ENCODE measurements around the gene LRFN2.

LRFN2 gene

DNA sequence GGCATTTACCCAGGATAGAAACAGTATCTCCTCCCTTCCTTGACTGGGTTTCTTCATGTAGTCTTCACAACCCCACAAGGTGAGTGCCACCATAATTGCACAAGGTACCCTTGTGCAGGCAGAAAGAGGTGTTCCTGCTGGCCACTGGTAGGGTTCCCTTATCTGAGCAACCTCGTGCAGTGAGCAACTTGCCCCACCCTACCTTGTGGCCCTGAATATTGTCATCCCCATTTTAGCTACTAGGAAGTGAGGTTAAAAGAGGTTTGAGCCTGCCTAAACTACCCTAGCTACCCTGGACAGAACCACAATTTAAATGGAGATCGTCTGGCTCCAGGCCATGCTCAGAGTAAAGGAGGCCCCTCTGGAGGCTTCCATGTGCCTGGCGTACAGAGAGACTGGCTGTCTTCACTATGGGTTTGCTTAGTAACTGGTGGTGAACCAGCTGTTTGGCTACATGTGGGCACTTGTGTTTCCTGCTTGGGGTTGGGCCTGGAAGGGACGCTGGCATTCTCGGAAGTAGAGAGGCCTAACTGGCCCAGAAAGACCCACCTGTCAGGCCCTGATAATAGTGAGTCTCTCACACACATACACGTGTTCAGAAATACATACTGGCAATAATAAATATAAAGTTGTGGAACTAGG lies 148.8 kb downstream of the LRFN2 start:
- no peak for DNase-seq (ENCODE audit: low read depth in 3 of 3)

DNA sequence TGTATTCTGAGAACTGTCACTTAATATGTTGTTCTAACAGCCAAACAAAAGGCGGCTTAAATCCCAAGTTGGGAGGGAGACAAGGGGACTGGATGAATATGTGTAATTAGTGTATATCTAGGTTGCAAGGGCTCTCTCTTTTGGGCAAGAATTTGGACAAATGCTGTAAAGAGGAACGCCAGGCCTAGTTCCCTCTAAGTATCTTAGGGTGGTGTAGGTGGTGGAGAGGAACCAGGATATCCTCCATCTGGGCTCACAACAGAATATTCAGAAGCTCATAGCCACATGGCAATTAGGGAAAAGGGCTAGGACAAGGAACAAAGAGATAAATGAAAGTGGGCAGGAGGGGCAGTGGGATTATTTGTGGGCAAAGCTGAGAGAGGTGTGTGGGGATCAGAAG lies 149.5 kb downstream of the LRFN2 start:
- DNase-seq (ENCODE audit: low read depth in 3 of 3): no peak

DNA sequence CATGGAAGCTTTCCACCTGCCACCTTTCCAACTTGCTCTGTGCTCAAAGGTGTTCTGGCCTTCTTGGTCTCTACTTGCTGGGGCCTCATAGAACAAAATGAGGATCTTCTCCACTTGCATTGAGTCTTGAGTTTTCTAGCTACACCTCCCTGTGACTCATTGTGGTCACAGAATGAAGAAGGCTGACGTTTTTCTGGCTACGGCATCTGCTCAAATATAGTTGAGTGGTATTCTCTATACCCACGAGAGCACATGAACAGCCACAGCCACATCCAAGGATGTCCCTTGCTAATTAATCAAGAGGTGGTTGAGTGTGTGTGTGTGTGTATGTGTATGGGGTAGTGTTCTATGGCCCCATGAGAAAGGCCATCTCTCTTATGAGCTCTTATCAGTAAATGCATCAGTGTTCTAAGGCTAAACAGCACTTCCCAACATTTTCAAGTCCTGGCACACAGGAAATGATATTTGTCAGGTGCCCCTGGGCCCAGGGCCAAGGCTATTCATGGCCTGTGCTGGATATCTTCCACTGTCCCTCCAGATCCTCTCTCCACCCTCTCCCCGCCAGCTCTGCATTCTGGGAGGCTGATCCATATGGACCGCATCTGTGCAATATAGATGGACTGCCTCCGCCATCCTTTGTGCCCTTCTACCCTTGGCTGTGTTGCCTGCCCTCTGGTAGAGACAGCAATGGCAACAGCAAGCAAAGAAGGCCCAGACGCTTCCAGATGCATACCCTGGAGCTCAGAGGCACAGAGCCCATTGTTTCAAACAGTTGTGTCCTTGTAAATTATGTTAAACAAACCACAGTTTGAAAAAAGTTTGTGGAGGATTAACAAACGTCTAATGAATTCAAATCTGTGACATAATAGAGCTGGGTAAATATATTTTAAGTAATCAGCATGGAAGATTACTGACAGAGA lies 150.2 kb downstream of the LRFN2 start:
- DNase-seq (ENCODE audit: low read depth in 3 of 3): no peak

DNA sequence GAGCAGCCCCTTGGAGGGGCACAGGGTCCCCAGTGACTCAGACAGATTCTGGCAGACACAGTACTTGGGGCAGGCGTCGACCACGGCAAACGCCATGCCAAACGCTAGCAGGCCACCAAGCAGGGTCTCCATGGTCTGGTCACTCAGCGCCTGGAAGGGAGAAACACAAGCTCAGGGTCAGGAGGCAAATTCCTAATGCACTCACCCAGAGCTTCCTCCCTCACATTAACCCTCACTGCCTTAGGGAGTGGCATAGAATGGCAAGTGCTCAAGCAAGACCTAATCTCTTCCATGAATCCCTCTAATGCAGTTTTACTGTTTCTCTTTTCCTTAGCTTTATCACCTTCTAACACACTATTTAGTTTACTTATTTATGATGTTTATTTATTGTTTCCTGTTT lies 154.2 kb downstream of the LRFN2 start:
- DNase-seq (ENCODE audit: low read depth in 3 of 3): no peak

DNA sequence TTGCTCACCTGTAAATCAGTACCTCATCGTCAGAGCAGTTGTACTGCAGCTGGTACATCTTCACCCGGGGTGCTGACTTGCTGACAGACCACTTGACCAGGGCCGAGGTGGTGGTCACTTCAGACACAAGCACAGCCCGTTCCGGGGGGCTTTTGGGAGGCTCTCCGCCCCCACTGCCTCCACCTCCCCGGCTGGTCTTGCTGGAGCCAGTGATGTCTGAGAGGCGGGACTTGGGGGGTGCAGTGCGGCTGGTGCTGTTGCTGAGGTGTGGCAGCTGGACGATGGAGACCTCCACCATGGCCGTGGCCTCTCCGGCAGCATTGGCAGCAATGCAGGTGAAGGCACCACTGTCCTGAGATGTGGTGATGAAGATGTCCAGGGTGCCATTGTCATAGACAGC lies 155.5 kb downstream of the LRFN2 start:
- DNase-seq (ENCODE audit: low read depth in 3 of 3): no peak

DNA sequence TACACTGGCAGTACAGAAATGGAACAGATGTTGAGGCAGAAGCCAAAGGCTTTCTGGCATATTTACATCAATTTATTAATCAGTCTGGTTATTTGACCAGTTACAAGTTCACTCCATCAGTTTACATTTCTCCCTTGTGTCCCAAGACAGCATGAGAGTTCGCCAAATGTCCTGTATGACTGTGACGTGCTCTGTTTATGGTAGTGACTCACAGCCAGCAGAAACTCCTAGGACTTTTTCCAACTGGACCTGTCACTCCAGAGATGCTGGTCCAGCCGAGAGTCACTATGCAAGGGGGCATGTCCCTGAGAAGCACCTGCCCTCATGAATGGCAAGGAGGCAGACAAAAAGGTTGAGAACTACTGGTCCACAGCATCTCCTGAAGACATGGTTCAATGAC lies 160.0 kb downstream of the LRFN2 start:
- DNase-seq (ENCODE audit: low read depth in 3 of 3): no peak

DNA sequence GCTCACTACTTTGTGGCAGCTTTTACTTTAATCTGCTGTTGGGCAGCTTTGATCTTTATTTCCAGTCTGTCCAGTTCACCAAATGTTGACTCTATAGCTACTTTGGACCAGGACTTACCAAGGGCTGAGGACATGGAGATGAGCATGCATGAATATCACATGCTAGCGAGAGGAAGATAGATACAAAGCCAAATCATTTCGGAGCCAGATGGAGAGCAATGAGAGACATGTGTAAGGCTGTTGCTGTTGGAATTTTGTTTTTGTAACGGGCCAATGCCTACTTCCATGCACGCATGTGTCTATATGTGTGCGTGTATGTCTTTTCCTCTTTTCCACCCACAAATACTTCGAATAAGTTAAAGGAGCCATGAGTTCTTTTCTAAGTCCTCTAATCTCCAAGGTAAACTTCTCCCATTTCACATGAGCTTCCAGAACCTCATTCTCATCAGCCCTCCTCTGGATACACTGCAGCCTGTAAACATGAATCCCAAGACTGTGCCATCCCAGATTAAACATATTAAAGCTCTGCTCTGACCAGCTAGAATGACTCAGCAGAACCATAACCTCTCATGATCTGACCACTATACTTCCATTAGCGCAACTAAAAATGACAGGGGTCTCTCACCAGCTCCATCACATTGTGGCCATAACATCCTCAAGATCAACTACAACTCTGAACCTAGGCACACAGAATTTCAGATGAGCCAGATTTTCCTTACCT lies 160.7 kb downstream of the LRFN2 start:
- no peak for DNase-seq (ENCODE audit: low read depth in 3 of 3)

DNA sequence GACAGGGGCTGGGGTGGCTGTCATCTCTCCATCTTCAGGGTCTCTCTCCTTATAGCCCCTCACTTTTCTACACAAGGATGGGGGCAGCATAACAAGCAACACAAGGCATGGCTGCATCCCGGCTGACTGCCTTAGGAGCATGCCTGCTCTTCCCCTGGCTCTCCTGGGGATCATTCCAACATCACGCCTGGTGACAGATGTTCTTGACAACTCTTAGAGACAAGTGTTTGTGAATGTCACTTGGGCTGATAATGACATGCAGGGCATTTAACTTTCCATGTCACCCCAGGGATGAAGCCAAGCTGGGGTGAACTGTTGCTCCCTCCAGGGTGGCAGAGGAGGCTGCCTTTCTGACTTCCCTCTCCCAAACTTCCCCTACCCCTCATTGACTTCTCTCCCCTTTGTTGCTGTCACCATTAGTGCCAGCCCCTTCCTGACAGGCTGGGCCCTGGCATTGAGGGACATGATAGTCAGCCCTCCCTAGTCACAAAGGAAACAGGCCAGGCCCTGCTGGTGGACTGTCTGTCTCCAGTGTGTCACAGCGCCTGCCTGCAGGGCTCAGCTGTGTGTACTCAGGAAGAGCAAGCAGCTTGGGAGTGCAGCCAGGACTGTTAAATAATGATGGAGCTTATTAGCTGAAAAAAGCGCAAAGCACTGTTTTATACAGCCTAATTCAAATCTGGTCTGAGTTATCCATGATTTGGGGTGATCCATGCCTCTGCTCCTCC lies 161.8 kb downstream of the LRFN2 start:
- no peak for DNase-seq (ENCODE audit: low read depth in 3 of 3)

DNA sequence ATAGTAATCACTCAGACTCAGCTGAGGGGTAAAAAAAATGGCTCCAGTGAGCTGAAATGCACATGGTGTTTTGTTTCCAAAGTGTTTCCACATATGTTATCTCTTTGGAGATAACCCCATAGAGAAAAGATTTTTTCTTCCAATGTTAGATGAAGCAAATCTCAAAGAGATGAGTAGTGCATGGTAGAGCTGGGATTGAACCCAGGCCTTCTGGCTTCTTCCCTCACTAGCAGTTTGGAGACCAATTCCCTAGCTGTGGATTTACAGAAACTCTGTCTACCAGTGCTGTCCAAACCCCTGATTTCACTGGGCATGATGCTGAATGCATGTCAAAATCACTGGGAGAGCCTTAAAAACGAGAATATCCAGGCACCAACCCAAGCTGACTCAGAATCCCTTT lies 165.1 kb downstream of the LRFN2 start:
- DNase-seq (ENCODE audit: low read depth in 3 of 3): no peak

DNA sequence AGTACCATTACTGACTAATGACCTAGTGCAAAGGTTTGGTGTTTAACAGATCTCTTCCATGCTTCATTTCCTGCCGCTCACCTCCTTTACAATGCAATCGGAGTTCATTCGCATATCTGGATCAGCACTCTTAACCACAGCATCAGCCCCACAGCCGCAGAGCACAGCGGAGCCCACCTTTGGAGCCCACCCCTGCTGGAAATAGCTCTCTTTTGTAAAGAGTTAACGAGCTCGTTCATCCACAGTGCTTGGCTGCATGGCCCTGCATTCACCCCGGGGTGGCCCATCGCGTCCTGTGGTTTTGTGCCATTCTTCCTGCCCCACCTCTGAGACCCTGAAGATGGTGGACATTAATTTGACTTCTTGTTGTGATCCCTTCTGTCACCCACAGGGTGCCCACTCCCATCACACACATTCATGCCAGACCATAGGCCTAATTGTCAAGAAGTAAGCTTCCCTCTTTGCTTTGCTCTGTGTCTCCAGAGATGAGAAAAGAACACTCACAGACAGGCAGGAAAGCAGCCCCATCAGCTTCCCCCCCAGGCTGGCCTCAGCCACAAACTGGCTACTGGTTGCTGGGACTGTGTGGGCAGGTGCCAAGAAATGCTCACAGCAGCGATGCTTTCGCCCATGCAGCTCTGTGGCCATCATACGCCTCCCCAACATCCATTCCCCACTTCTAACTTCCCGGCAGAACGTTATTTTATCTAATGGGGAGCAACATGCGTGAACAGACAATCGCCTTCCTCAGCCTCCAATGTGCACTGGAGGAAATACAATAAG lies 167.0 kb downstream of the LRFN2 start:
- DNase-seq (ENCODE audit: low read depth in 3 of 3): no peak

DNA sequence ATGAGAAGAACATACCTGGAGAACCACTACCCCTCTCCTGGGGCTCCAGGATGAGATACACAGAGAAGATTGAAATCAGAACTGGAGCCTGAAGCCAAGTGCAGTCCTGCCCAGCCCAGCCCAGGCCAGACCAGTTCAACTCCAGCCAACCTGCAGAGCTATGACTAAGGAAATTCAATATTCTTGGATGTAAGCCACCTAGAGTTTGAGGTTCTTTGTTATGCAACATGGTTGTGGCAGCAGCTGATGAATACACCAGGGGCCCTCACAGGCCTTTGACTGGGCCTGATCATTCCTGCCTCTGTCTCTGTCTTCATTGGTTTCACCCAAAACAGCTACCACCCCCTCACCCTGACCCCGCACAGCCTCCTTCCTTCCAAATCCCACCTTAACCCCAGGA lies 167.8 kb downstream of the LRFN2 start:
- no peak for DNase-seq (ENCODE audit: low read depth in 3 of 3)

DNA sequence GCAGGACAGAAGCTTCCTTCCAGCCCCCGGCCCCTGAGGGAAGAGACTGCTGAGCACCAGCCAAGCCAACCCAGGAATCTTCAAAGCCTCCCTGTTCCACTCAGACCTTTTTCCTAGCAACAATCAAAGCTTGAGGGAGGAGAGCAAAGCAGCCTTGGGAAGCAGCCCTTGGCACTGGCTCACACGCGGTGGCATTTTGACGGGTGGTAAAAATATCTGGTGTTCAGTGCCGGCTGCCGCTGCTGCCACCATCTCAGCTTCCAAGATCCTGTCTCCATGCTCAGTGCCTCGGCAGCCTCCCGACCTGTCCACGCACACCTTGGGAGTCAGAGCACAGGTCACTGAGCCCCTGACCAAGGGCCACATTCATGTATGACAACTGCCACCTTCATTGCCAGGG lies 170.1 kb downstream of the LRFN2 start:
- no peak for DNase-seq (ENCODE audit: low read depth in 3 of 3)

DNA sequence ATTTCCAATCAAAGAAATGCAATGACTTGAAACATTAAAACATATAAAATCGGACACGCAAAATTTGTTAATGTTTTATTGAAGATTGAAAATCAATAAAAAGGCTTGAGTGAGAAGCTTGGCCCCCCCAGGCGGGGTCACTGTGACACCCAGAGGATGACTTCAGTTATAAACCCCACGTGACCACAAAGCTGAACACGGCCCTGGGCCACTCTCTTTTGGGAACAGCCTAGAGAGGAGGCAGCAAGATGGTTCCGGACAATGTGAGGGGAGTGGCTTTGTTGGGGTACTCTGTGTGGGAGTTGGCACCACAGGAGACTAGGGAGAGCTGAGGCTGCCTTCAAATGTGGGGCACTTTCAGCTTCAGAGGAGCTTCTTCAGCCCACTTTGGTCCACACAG lies 172.5 kb downstream of the LRFN2 start:
- no peak for DNase-seq (ENCODE audit: low read depth in 3 of 3)

DNA sequence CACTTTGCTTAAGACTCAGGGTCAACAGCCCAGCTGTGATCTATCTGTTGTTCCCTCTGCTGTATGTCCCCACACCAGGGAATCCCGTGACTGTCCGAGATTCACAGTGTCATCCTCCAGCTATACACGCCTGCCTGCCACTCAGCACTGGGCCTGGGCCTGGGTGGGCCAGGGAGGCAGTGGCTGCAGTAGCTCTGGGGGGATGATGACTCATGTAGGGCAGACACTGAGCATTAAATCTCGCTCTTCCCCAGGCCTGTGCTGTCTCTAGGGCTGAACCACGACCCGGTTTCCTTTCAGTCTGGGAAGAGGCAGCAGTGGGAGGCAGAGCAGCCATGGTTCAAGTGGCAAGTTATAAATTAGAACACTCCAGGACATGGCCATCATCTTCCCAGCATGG lies 173.9 kb downstream of the LRFN2 start:
- DNase-seq (ENCODE audit: low read depth in 3 of 3): no peak

DNA sequence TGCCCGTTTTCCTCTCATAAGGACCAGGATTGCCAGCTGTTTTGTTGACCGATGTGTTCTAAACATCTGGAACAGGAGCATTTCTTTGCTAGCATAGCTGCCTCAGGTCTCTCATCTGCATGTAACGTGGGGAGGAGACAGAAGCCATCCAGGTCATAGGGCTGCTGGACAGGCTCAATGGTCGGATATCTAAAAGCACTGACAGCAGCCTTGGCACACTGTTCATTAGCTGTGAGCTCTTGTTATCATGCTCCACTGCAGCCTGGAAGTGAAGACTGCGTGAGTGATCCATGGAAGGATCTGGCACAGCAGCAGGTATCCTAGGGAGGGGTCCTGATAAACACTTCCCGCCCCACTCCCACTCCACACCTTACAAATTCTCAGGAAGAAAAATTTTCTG lies 175.3 kb downstream of the LRFN2 start:
- DNase-seq (ENCODE audit: low read depth in 3 of 3): no peak

DNA sequence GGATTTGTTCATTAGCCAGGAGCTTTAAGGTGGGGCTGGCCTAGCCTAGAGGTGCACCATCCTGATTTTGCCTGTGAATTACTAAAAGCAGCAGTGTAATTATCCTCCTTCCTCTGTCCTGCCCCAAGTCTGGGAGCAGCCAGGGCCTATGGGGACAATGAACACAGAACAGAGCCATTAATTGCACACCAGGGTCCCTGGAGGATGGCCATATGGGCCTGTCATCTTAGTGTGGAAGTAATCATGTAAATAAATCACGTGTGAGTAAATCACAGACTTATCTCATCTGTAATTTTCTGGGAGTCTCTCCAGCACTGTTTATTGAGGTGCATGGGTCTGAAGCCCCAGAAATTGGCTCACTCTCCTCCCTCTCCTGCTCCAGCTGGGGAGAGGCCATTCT lies 176.3 kb downstream of the LRFN2 start:
- no peak for DNase-seq (ENCODE audit: low read depth in 3 of 3)

DNA sequence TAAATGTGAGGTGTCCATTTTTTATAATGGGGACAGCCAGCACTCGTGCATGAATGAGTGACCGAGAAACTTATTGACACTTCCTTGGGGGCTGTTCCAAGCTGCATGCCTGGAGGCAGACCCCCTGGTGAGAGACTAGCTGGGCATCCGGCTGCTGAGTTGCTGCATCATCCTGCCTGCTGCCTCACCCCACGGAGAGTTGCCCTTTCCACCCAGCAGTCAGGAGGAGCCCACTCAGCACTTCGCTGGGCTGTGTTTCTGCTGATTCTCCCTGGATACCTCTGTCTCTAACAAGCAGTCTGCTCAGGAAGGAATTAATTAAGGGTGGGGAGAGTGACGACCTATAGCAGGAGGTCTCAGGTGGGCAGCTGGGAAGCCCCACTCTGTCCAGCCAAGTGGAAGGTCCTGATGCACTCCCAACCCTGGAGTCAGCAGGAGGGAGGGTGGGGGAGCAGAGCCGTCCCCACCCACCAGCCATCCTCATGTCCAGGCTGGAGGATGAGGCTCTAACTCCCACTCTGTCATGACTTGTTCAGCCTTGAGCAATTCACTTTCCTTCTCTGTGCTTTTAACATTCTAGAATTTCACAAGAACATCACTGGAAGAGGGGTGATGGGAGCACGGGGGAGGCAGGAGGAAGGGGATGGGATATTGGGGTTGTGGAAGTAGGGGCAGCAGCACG lies 177.3 kb downstream of the LRFN2 start:
- DNase-seq (ENCODE audit: low read depth in 3 of 3): no peak

DNA sequence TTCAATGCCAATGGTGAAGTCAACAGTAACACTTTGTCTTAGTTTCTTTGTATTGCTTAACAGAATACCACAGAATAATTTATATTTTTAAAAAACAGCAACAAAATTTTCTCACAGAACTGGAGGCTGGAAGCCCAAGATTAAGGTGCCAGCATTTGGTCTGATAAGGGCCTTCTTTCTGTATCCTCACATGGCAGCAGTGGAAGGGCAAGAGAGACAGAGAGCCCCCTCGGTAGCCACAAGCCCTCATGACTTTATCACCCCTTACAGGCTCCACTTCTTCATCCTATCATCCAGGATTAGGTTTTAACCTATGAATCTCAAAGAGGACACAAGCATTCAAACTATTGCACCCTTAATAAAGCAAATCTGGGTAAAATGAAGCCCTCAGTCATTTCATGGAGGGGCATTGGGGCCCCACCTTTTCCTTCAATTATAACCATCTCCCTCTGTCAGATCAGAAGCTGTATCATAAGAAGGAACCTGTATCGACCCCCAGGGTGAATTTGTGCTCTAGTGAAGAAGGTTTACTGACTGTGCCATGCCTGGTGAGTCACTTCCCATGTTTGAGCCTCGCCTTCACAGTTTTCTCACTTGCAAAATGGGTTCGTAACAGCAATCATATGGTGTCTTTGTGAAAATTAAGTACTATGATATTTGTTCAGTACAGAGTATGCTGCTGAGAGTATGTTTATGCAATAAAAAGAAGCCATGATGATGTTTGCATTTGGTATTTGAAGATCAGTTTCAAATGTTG lies 178.2 kb downstream of the LRFN2 start:
- no peak for DNase-seq (ENCODE audit: low read depth in 3 of 3)

DNA sequence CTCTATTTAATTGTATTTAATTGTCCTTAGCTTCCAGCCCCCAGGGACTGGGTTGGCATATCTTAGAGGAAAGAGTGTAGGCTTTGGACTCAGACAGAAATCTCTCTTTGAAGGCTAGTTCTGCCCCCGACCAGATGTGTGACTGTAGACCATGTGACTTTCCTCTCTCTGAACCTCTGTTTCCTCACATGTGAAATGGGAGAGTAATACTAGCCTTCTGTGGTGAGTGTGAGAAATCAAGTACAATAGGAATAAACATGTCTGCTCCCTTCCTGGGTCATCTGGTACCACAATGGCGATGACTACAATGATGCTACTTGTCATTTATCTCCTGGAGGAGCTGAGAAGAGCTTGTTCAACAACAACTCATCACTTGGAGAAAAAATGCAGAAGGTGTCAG lies 179.9 kb downstream of the LRFN2 start:
- no peak for DNase-seq (ENCODE audit: low read depth in 3 of 3)

DNA sequence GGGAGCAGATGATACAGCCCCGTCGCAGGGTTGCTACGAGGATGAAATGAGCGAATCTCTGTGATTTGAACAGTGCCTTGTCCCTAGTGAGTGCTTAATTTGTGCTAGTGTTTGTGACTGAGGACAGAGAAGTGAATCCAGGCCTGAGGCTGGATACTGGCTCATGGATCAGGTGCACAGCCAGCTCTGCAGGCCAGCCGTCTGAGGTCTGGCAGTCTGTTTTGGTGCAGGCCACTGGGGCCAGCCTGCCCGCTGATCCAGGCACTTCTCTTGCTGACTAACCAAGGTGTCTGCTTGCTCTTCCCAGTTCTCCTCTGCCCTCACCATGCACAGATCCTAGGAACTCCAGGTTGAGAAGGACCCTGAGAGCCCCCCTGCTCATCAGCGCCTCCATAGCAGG lies 181.0 kb downstream of the LRFN2 start:
- DNase-seq (ENCODE audit: low read depth in 3 of 3): no peak

Data from stimulated activated CD4-positive, alpha-beta T cell treated with anti-CD3 and anti-CD28 coated beads, TNF-alpha, amount 100 ng/mL, for 24 hours (primary cell).